KBM-7 (cell line): ENCODE measurements around the gene FHIT.

Experiments used
- DNase-seq: peaks from one replicate; pipeline ENCODE4 v3.0.0-alpha.2; 2015
- in situ Hi-C: fragments of 300-500 bp; cut with MboI; formaldehyde crosslinking; loops from 2 replicates; pipeline ENCODE4 v1.14.3; 2020; ENCODE audit warnings: low sequenced_read_pairs, low pct_unique_long_range_greater_than_20kb, mixed read lengths

The FHIT gene

GRCh38 chr3:60523536-60523935 lies 727.7 kb downstream of the FHIT start:
- no peak for DNase-seq
- in situ Hi-C loops: no loop called here

- in situ Hi-C loops: no loop called here
- no peak for DNase-seq
Measured at GRCh38 chr3:60517134-60517533, 734.1 kb downstream of the FHIT start.

- in situ Hi-C loops: no loop called here
- no peak for DNase-seq
Measured at GRCh38 chr3:60514866-60515265, 736.4 kb downstream of the FHIT start.

- no peak for DNase-seq
- in situ Hi-C loops: no loop called here
Measured at GRCh38 chr3:60514085-60514649, 737.1 kb downstream of the FHIT start.

GRCh38 chr3:60513241-60513640 lies 738.0 kb downstream of the FHIT start:
- no peak for DNase-seq
- in situ Hi-C loops: no loop called here

GRCh38 chr3:60512506-60512905 lies 738.7 kb downstream of the FHIT start:
- DNase-seq: no peak
- in situ Hi-C loops: no loop called here

- DNase-seq: no peak
- in situ Hi-C loops: no loop called here
Measured at GRCh38 chr3:60509471-60509870, 741.8 kb downstream of the FHIT start.

GRCh38 chr3:60504827-60505457 lies 746.3 kb downstream of the FHIT start:
- DNase-seq: no peak
- in situ Hi-C loops: no loop called here

- DNase-seq: no peak
Measured at GRCh38 chr3:60501314-60501713, 749.9 kb downstream of the FHIT start.

GRCh38 chr3:60497902-60498301 lies 753.4 kb downstream of the FHIT start:
- in situ Hi-C loops: no loop called here
- no peak for DNase-seq

More at GRCh38 chr3:60501314-60501713, 749.9 kb downstream of the FHIT start:
- in situ Hi-C loops: no loop called here

GRCh38 chr3:60490992-60491391 lies 760.3 kb downstream of the FHIT start:
- in situ Hi-C loops: no loop called here
- no peak for DNase-seq

- in situ Hi-C loops: no loop called here
- DNase-seq: no peak
Measured at GRCh38 chr3:60475096-60475495, 776.2 kb downstream of the FHIT start.

- DNase-seq: no peak
- in situ Hi-C loops: no loop called here
Measured at GRCh38 chr3:60469481-60469880, 781.8 kb downstream of the FHIT start.

- in situ Hi-C loops: no loop called here
- DNase-seq: no peak
Measured at GRCh38 chr3:60463685-60464084, 787.6 kb downstream of the FHIT start.

GRCh38 chr3:60461267-60461666 lies 790.0 kb downstream of the FHIT start:
- in situ Hi-C loops: no loop called here

GRCh38 chr3:60456180-60456579 lies 795.1 kb downstream of the FHIT start:
- in situ Hi-C loops: no loop called here

More at GRCh38 chr3:60461267-60461666, 790.0 kb downstream of the FHIT start:
- no peak for DNase-seq

GRCh38 chr3:60453326-60453725 lies 797.9 kb downstream of the FHIT start:
- no peak for DNase-seq
- in situ Hi-C loops: no loop called here

More at GRCh38 chr3:60456180-60456579, 795.1 kb downstream of the FHIT start:
- DNase-seq: no peak

- DNase-seq: no peak
- in situ Hi-C loops: no loop called here
Measured at GRCh38 chr3:60448696-60449095, 802.6 kb downstream of the FHIT start.

- no peak for DNase-seq
- in situ Hi-C loops: no loop called here
Measured at GRCh38 chr3:60445446-60445845, 805.8 kb downstream of the FHIT start.

- no peak for DNase-seq
- in situ Hi-C loops: no loop called here
Measured at GRCh38 chr3:60444898-60445437, 806.3 kb downstream of the FHIT start.

- in situ Hi-C loops: no loop called here
- DNase-seq: no peak
Measured at GRCh38 chr3:60440869-60441268, 810.4 kb downstream of the FHIT start.
